Measurements from ENCODE around the gene PXN. TPM values are rescaled to one million over a fixed set of nuclear protein-coding genes. Genes with fewer than 3 reads are reported as not detected.

The PXN gene
- total and polyA plus RNA-seq, 2 experiments from 2014 or later, result 38.4 to 76.0 TPM

DNA sequence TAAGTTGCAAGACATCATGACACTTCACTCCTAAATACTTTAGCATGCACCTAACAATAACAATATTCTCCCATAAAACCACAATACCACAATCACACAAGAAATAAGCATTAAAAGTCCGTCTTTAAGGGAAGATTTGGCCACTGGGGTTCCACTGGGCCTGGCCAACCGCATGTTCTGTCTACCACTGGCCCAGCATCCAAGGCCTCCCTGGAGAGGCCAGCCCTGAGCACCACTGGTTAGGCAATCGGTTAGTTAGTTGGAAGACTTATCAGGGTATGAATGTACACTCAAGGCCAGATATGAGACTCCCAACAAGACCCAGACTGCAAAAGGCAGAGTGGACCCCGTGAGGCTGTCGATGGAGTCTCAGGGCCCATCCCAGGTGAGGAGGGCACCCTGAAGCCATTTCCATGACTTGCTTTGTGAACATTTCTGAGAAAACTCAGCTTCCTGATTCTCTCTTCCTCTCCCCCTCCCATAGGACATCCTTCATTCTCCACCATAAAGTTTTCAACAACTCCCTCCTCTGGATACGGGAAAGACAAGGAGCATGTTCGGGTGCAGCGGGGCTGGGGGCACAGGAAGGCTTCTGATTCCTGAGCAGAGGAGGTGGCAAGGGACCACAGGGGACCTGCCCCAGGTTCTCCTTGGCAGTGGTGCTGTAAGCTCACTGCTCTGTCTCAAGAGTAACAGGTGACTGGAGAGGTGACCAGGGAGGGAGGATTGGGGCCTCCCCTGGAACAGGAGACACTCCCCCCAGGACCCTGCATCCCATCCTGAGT is 5.9 kb downstream of the PXN start (continued):
- TF ChIP-seq ZNF462 (CRISPR knock-in tag; IDR thresholded peaks at IDR 0.05) (no peak), POLR2AphosphoS5 (IDR thresholded peaks at IDR 0.05; ENCODE audit: low read depth) (no peak), JUNB (IDR thresholded peaks at IDR 0.05; ENCODE audit: unreplicated experiment) (no peak), ZNF331 (CRISPR knock-in tag; IDR thresholded peaks at IDR 0.05; ENCODE audit: low read depth) (no peak), REST (IDR thresholded peaks at IDR 0.05; ENCODE audit: unreplicated experiment) (no peak), CREB1 (CRISPR knock-in tag; IDR thresholded peaks at IDR 0.05; ENCODE audit: low read depth) (no peak), STAT1 (IDR thresholded peaks at IDR 0.05; ENCODE audit: unreplicated experiment) (no peak), ZNF114 (CRISPR knock-in tag; IDR thresholded peaks at IDR 0.05) (no peak), EZH2phosphoT487 (IDR thresholded peaks at IDR 0.05; ENCODE audit: unreplicated experiment) (no peak)
- TF ChIP-seq, protein P1, sequence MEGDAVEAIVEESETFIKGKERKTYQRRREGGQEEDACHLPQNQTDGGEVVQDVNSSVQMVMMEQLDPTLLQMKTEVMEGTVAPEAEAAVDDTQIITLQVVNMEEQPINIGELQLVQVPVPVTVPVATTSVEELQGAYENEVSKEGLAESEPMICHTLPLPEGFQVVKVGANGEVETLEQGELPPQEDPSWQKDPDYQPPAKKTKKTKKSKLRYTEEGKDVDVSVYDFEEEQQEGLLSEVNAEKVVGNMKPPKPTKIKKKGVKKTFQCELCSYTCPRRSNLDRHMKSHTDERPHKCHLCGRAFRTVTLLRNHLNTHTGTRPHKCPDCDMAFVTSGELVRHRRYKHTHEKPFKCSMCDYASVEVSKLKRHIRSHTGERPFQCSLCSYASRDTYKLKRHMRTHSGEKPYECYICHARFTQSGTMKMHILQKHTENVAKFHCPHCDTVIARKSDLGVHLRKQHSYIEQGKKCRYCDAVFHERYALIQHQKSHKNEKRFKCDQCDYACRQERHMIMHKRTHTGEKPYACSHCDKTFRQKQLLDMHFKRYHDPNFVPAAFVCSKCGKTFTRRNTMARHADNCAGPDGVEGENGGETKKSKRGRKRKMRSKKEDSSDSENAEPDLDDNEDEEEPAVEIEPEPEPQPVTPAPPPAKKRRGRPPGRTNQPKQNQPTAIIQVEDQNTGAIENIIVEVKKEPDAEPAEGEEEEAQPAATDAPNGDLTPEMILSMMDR (conservative IDR thresholded peaks at IDR 0.05; ENCODE audit: low read depth in 2 of 2), result no peak

Data from GM23338 (cell line).